Measurements from ENCODE around the gene SCFD2. TPM values are rescaled to one million over a fixed set of nuclear protein-coding genes. Genes with fewer than 3 reads are reported as not detected.

Gene SCFD2
- total and polyA plus RNA-seq, 10 of the 15 experiments (the other 5 are each of a cell fraction or from before 2014, with no cell fraction given) = 4.8 to 37.6 (median 24.9) TPM

GRCh38 chr4:52915730-52916300 is 450.0 kb downstream of the SCFD2 start:
- DNase-seq (ENCODE audit: low read depth, low spot score) (no peak), FAIRE-seq (no peak), ATAC-seq (no peak)
- Histone ChIP-seq H3K79me2 (ENCODE audit: control insufficient read depth, insufficient read depth, low read length) (no peaks in the 10 kb centered on the region), H3K9me3 (replicated peaks; ENCODE audit: control insufficient read depth, insufficient read depth, low read length) (no peaks in the 10 kb centered on the region), H3K4me1 (ENCODE audit: control insufficient read depth, insufficient read depth, low read length) (no peaks in the 10 kb centered on the region), H3K9ac (ENCODE audit: control insufficient read depth, insufficient read depth, low read length) (no peak overlapping the region), H3K27me3 (replicated peaks in 1 of 2; ENCODE audit: control insufficient read depth in 2 of 2, insufficient read depth in 2 of 2, low read length in 1 of 2) (no peaks in the 10 kb centered on the region), H2AFZ (ENCODE audit: control insufficient read depth, low read depth, low read length) (no peak overlapping the region), H4K20me1 (ENCODE audit: control insufficient read depth, insufficient read depth) (no peaks in the 10 kb centered on the region), H3K36me3 (ENCODE audit: control insufficient read depth in 2 of 2, insufficient read depth in 2 of 2, low read length in 1 of 2) (no peaks in the 10 kb centered on the region), H3K4me2 (ENCODE audit: control insufficient read depth, insufficient read depth) (no peak overlapping the region), H3K27ac (ENCODE audit: control insufficient read depth, insufficient read depth) (no peak overlapping the region), H3K4me3 (no peak overlapping the region)
- 99% methylated on average over 6 of the region's 6 CpGs for whole genome bisulfite sequencing (ENCODE audit: insufficient coverage, insufficient replicate concordance, low lambda C conversion rate, missing lambda C conversion rate)
- ChIA-PET RAD21 (ENCODE audit: unreplicated experiment) (no interaction called here), CTCF (interaction anchor here (0.6 to 1.0 kb wide), 2 partner anchors 207 to 399 kb away, joined by 3 to 4 read pairs; no protein-coding TSS in a partner anchor), POLR2A (interaction anchor here (0.7 kb wide), 1 partner anchor 87 kb away, joined by 3 read pairs; no protein-coding TSS in a partner anchor), SMC1A (ENCODE audit: uncharacterized antibody, unreplicated experiment) (interaction anchor here (0.8 kb wide), 1 partner anchor 9 kb away, joined by 3 read pairs; no protein-coding TSS in a partner anchor)
- no TSS peak for BruUV-seq (replicated peaks)
- TF ChIP-seq KLF5 (IDR thresholded peaks at IDR 0.05; ENCODE audit: partially characterized antibody) = no peak
- no peak for TF ChIP-seq BRCA1 (IDR thresholded peaks at IDR 0.05; ENCODE audit: low read depth, low read length)
- no peak for TF ChIP-seq HDAC6 (IDR thresholded peaks at IDR 0.05; ENCODE audit: unreplicated experiment)
- no peak for TF ChIP-seq TAF1 (IDR thresholded peaks at IDR 0.05; ENCODE audit: borderline replicate concordance, low read depth, low read length)
- no peak for TF ChIP-seq IKZF1 (conservative IDR thresholded peaks at IDR 0.05)
- no peak for TF ChIP-seq POLR2A (IDR thresholded peaks at IDR 0.05; ENCODE audit: low read depth, low read length)
- no peak for TF ChIP-seq NFYB (IDR thresholded peaks at IDR 0.05; ENCODE audit: insufficient read depth, low read depth, low read length)
- no peak for TF ChIP-seq KAT2A (conservative IDR thresholded peaks at IDR 0.05; ENCODE audit: control insufficient read depth, low read depth, low read length)
- no peak for TF ChIP-seq SMAD5 (IDR thresholded peaks at IDR 0.05; ENCODE audit: low read depth)
- no peak for TF ChIP-seq CHD2 (IDR thresholded peaks at IDR 0.05; ENCODE audit: borderline replicate concordance, low read depth, low read length)
- intact Hi-C loops (cut with micrococcal nuclease; ENCODE audit: unreplicated experiment) (no loop called here), in situ Hi-C loops (cut with MboI) (no loop called here)
